C4-2B (cell line): ENCODE results near the gene DNAJA4.

Source experiments
- CTCF ChIP-seq: fragments of 450-650 bp; conservative IDR thresholded peaks from 2 replicates; pipeline ENCODE4 v1.5.1; 2017; ENCODE audit warnings: mild to moderate bottlenecking
- ZFX ChIP-seq: fragments of 450-650 bp; IDR thresholded peaks from 2 replicates; pipeline ENCODE4 v1.6.1; 2017

- no peak for TF ChIP-seq ZFX
- TF ChIP-seq CTCF = no peak
Measured at GRCh38 chr15:78291052-78291451, 26.7 kb downstream of the DNAJA4 start.
